HEK293T (cell line): Measurements from ENCODE around the gene MYCBP2.
"Not testable (repeated sequence)": the region's sequence is repeated elsewhere in the genome, so short reads cannot be mapped to it uniquely, and the experiment has no call there.

ENCODE experiments used
- CTCF ChIA-PET: fragments of 350-600 bp; formaldehyde crosslinking; extraction: SDS; loops from one replicate; lab custom pipeline; 2021; ENCODE audit warnings: antibody characterized with exemption, inconsistent platforms; lab: Yijun Ruan, JAX
- POLR2A ChIA-PET: fragments of 350-600 bp; formaldehyde crosslinking; extraction: SDS; loops from one replicate; lab custom pipeline; 2020; ENCODE audit warnings: antibody characterized with exemption, inconsistent platforms; lab: Yijun Ruan, JAX
- DNase-seq: peaks from one replicate; pipeline ENCODE4 v3.0.0; 2012; ENCODE audit warnings: mixed read lengths; ENCODE audit errors: extremely low spot score
- ARNT ChIP-seq: fragments of 450-650 bp; IDR thresholded peaks from 2 replicates; pipeline ENCODE4 v1.6.1; 2017; ENCODE audit warnings: mild to moderate bottlenecking
- BHLHE40 ChIP-seq: fragments of 450-650 bp; IDR thresholded peaks from 2 replicates; pipeline ENCODE4 v1.6.1; 2016; ENCODE audit warnings: mild to moderate bottlenecking, moderate library complexity, borderline replicate concordance
- CTBP1 ChIP-seq: fragments of 450-650 bp; IDR thresholded peaks from 2 replicates; pipeline ENCODE4 v1.6.1; 2016; ENCODE audit warnings: borderline replicate concordance
- ELF4 ChIP-seq: fragments of 450-650 bp; IDR thresholded peaks from 2 replicates; pipeline ENCODE4 v1.6.1; 2017; ENCODE audit warnings: antibody characterized with exemption
- FOXA1 ChIP-seq: fragments of 450-650 bp; IDR thresholded peaks from 2 replicates; pipeline ENCODE4 v1.6.1; 2016; ENCODE audit warnings: mild to moderate bottlenecking
- FOXK2 ChIP-seq: fragments of 450-650 bp; IDR thresholded peaks from 2 replicates; pipeline ENCODE4 v1.6.1; 2016; ENCODE audit warnings: mild to moderate bottlenecking
- FOXM1 ChIP-seq: fragments of 450-650 bp; IDR thresholded peaks from 2 replicates; pipeline ENCODE4 v1.6.1; 2017; ENCODE audit warnings: mild to moderate bottlenecking, borderline replicate concordance
- HDGF ChIP-seq: fragments of 450-650 bp; IDR thresholded peaks from 2 replicates; pipeline ENCODE4 v1.6.1; 2017; ENCODE audit warnings: antibody characterized with exemption, borderline replicate concordance
- L3MBTL2 ChIP-seq: fragments of 450-650 bp; conservative IDR thresholded peaks from 2 replicates; pipeline ENCODE4 v1.6.1; 2016; ENCODE audit warnings: mild to moderate bottlenecking
- LEF1 ChIP-seq: fragments of 450-650 bp; IDR thresholded peaks from 2 replicates; pipeline ENCODE4 v1.6.1; 2017; ENCODE audit warnings: mild to moderate bottlenecking, borderline replicate concordance
- NFRKB ChIP-seq: fragments of 450-650 bp; IDR thresholded peaks from 2 replicates; pipeline ENCODE4 v1.6.1; 2016; ENCODE audit warnings: mild to moderate bottlenecking, moderate library complexity
- PKNOX1 ChIP-seq: fragments of 450-650 bp; IDR thresholded peaks from 2 replicates; pipeline ENCODE4 v1.6.1; 2016
- SP1 ChIP-seq: fragments of 450-650 bp; IDR thresholded peaks from 2 replicates; pipeline ENCODE4 v1.6.1; 2017
- SUZ12 ChIP-seq: fragments of 450-650 bp; IDR thresholded peaks from 2 replicates; pipeline ENCODE4 v1.6.1; 2016; ENCODE audit warnings: mild to moderate bottlenecking
- TARDBP ChIP-seq: fragments of 450-650 bp; IDR thresholded peaks from 2 replicates; pipeline ENCODE4 v1.6.1; 2016
- ZNF384 ChIP-seq: fragments of 450-650 bp; IDR thresholded peaks from 2 replicates; pipeline ENCODE4 v1.6.1; 2016

The MYCBP2 gene

GRCh38 chr13:77009011-77009410 is 317.9 kb downstream of the MYCBP2 start:
- CTCF ChIA-PET: no interaction called here
- DNase-seq: no peak
- TF ChIP-seq HDGF (no peak), FOXM1 (no peak), FOXA1 (no peak), BHLHE40 (no peak), LEF1 (no peak), ELF4 (no peak), SUZ12 (no peak), SP1 (no peak), NFRKB (no peak), ARNT (no peak), TARDBP (no peak), FOXK2 (no peak)
- POLR2A ChIA-PET: interaction anchor here (1.1 to 1.4 kb wide), 2 partner anchors 17 to 18 kb away, joined by 3 to 8 read pairs; partner anchors contain the start of gene FBXL3

GRCh38 chr13:77008337-77008736 is 318.6 kb downstream of the MYCBP2 start:
- POLR2A ChIA-PET: interaction anchor here (0.8 to 1.4 kb wide), 2 partner anchors 14 to 18 kb away, joined by 3 to 8 read pairs; partner anchors contain the start of gene FBXL3
- DNase-seq, CTCF ChIA-PET: not testable (repeated sequence)

- no peak for TF ChIP-seq PKNOX1
- no peak for TF ChIP-seq NFRKB
- TF ChIP-seq FOXA1: no peak
- no peak for TF ChIP-seq LEF1
- peak; percentile 78 for TF ChIP-seq ARNT
- no peak for TF ChIP-seq BHLHE40
- TF ChIP-seq L3MBTL2: no peak
- TF ChIP-seq ELF4: no peak
- ChIA-PET POLR2A (interaction anchor here (1.2 to 1.9 kb wide), 3 partner anchors 10 to 19 kb away, joined by 3 to 10 read pairs (median 8); partner anchors contain the start of gene CLN5), CTCF (interaction anchor here (0.6 to 1.9 kb wide), 12 partner anchors 9 to 1341 kb away, joined by 3 to 15 read pairs (median 4); no protein-coding TSS in a partner anchor)
- peak; percentile 68 for DNase-seq
These were observed 324.2 kb downstream of the MYCBP2 start for GRCh38 chr13:77002590-77003190.

GRCh38 chr13:77001963-77002587 is 324.8 kb downstream of the MYCBP2 start:
- TF ChIP-seq TARDBP (no peak), FOXK2 (no peak), FOXA1 (no peak), ZNF384 (no peak), CTBP1 (no peak), BHLHE40 (no peak), LEF1 (no peak), PKNOX1 (no peak), SP1 (no peak), NFRKB (no peak), L3MBTL2 (no peak), ARNT (no peak), SUZ12 (no peak), ELF4 (no peak), HDGF (no peak), FOXM1 (no peak)
- ChIA-PET POLR2A (interaction anchor here (1.2 to 1.9 kb wide), 3 partner anchors 9 to 20 kb away, joined by 3 to 10 read pairs (median 8); partner anchors contain the start of gene CLN5), CTCF (interaction anchor here (0.6 to 1.9 kb wide), 14 partner anchors 9 to 1439 kb away, joined by 3 to 15 read pairs (median 3); no protein-coding TSS in a partner anchor)
- DNase-seq: no peak

GRCh38 chr13:77001540-77001939 is 325.4 kb downstream of the MYCBP2 start:
- TF ChIP-seq SUZ12 (no peak), PKNOX1 (no peak), SP1 (no peak), NFRKB (no peak), L3MBTL2 (no peak), ZNF384 (no peak), HDGF (no peak), ARNT (no peak), LEF1 (no peak), CTBP1 (no peak), FOXK2 (no peak), FOXM1 (no peak), TARDBP (no peak)
- no peak for DNase-seq
- CTCF ChIA-PET: interaction anchor here (0.6 to 1.9 kb wide), 7 partner anchors 9 to 1440 kb away, joined by 3 to 15 read pairs (median 5); no protein-coding TSS in a partner anchor
- POLR2A ChIA-PET: interaction anchor here (1.2 to 1.9 kb wide), 3 partner anchors 9 to 21 kb away, joined by 3 to 10 read pairs (median 8); partner anchors contain the start of gene CLN5

GRCh38 chr13:77000475-77000874 is 326.4 kb downstream of the MYCBP2 start:
- DNase-seq: no peak
- CTCF ChIA-PET: interaction anchor here (0.6 to 1.9 kb wide), 7 partner anchors 10 to 341 kb away, joined by 3 to 8 read pairs (median 3); partner anchors contain the start of gene FBXL3
- POLR2A ChIA-PET: interaction anchor here (1.2 to 1.3 kb wide), 2 partner anchors 9 to 27 kb away, joined by 3 to 4 read pairs; partner anchors contain the start of genes CLN5 and FBXL3
- TF ChIP-seq TARDBP (no peak), NFRKB (no peak), PKNOX1 (no peak), ARNT (no peak), FOXK2 (no peak), SUZ12 (no peak), FOXM1 (no peak), ZNF384 (no peak)
